GM20431 (cell line): Measurements from ENCODE around the gene ZCCHC17.

Experiments used
- in situ Hi-C: fragments of 300-500 bp; cut with MseI, MboI; formaldehyde crosslinking; loops from one replicate; pipeline ENCODE4 v1.15.0; 2020; ENCODE audit warnings: low sequenced_read_pairs; ENCODE audit not compliant: unreplicated experiment

Gene ZCCHC17

GRCh38 chr1:31302709-31303441 lies 6.0 kb downstream of the ZCCHC17 start:
- in situ Hi-C loops, result no loop called here

GRCh38 chr1:31306278-31306677 lies 9.4 kb downstream of the ZCCHC17 start:
- in situ Hi-C loops, result no loop called here

DNA sequence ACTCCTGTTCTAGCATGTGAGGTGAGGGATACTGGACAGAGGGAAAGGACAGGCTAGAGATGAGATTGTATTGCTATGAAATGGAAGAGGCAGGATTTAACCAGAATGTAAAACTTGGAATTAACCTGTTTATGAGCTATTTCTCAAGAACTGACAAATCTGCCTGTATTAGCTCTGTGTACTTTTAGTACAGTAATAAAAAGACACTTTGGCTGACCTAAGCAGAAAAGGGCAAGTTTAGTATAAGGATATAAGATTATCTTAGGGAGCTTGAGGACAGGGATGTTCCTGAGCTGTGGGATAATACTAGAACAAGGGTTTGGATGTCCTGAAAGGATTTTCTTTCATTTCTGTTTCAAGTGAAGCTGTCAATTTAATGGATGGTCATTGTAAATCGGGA lies 11.2 kb downstream of the ZCCHC17 start:
- in situ Hi-C loops, result no loop called here

DNA sequence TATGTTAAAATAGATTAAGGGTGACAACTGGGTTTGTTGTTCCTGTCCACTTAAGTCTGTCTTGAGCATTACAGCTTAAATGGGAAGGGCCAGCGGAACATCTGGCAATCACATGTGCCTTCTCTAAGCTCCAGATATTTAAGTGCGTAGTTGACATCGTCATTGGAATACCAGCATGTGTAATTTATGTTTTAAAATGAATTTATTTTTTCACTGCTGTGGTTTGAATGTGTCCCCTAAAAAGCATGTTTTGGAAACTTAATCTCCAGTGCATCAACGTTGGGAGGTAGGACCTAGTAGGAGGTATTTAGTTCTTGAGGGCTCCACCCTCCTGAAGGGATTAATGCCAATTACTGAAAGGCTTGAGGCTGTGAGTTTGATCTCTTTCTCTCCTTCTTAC lies 13.4 kb downstream of the ZCCHC17 start:
- in situ Hi-C loops, result no loop called here

GRCh38 chr1:31315902-31316301 lies 19.1 kb downstream of the ZCCHC17 start:
- in situ Hi-C loops, result no loop called here

GRCh38 chr1:31318146-31318545 lies 21.3 kb downstream of the ZCCHC17 start:
- in situ Hi-C loops, result no loop called here

- in situ Hi-C loops, result no loop called here
These were observed 27.3 kb downstream of the ZCCHC17 start for GRCh38 chr1:31324093-31324492.

GRCh38 chr1:31324992-31325391 lies 28.2 kb downstream of the ZCCHC17 start:
- in situ Hi-C loops, result no loop called here

GRCh38 chr1:31326461-31326860 lies 29.6 kb downstream of the ZCCHC17 start:
- in situ Hi-C loops, result no loop called here

DNA sequence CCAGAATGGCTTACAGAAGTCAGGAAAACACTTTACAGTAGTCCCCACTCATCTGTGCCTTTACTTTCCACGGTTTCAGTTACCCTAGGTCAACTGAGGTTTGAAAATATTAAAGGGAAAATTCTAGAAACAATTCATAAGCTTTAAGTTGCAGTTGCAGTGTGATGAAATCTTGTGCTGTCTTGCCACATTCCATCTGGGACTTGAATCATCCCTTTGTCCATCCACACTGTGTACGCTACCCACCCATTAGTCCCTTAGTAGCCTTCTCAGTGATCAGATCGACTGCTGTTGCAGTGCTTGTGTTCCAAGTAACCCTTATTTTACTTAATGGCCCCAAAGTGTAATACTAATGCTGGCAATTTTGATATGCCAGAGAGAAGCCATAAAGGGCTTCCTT lies 30.5 kb downstream of the ZCCHC17 start:
- in situ Hi-C loops, result no loop called here

GRCh38 chr1:31335007-31335406 lies 38.2 kb downstream of the ZCCHC17 start:
- in situ Hi-C loops, result no loop called here

DNA sequence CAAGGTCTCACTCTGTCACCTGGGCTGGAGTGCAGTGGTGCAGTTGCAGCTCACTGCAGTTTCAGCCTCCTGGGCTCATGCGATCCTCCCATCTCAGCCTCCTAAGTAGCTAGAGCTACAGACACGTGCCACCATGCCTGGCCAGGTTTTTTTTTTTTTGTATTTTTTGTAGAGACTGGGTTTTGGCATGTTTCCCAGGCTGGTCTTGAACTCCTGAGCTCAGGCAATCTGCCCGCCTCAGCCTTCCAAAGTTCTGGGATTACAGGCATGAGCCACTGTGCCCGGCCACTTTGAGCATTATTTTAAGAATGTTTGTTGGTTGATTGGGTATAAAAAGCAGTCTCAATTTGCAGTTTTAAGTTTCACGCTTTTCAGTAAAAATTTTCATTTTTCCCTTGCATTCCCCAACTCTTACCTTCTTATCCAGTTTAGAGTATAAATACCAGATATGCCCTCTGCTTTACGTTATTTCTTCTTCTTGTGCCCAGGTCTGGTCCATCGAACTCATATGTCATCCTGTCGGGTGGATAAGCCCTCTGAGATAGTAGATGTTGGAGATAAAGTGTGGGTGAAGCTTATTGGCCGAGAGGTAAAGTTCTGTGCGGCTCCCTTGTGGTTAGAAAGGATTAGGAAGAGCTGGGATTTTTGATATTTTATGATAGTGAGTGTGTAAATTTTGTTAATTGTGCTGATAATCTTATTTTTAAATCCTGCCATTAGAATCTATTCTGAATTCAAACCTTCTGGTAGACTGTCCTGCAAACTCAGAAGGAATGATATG lies 40.0 kb downstream of the ZCCHC17 start:
- in situ Hi-C loops, result no loop called here

DNA sequence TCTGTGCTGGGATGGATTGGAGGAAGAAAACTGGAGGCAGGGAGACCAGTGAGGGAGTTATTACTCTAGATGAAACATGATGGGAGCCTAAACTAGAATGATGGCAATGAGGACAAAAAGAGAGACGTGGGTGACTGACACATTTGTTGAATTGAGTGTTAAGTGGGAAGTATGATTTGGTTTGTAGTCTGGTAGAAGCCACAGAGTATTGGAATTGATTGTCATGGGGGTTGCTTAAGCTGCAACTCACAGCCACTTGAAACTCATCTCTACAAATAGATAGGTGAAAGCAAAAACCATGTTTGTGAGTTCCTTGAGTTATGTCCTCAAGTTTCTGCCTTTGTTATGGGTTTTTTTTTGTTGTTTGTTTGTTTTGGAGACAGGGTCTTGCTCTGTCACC lies 47.7 kb downstream of the ZCCHC17 start:
- in situ Hi-C loops, result no loop called here

- in situ Hi-C loops, result no loop called here
These were observed 48.8 kb downstream of the ZCCHC17 start for GRCh38 chr1:31345635-31346034.

DNA sequence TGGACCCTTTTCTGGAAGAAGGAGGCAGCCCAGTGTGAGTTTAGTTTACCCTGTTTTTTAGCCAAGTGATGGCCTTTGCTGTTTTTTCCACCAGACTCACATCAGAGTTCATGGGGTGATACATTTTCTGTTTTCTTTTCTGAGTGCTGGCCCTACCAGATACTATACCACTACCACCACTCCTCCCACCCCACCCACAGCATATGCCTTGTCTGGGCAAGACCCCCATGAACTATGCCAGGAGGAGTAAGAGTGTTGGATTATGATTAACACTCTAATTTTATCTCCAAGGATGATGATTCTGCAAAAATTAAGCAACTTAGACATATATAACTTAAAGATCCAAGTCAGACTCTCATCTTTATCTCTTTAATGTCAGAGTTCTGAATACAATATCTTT lies 50.0 kb downstream of the ZCCHC17 start:
- in situ Hi-C loops, result no loop called here

DNA sequence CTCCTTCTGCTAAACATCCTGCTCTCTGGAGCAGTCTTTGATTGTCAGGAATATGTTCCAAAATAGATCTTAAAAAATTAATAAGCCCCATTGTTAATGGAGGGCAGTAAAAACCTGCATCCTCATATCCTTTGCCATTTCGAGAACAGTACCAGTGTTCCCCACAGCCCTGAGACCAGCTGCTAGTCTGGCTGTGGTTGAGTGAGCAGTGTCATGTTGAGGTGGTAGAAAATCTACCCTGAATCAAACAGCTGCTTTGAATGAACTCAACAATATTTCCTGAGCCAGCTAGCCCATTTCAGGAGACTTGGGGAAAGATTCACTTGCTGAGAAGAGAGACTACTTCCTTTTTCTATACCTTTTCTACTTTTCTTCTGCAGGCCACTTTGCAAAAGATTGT lies 51.6 kb downstream of the ZCCHC17 start:
- in situ Hi-C loops, result no loop called here

- in situ Hi-C loops, result no loop called here
These were observed 57.5 kb downstream of the ZCCHC17 start for GRCh38 chr1:31354283-31354682.

DNA sequence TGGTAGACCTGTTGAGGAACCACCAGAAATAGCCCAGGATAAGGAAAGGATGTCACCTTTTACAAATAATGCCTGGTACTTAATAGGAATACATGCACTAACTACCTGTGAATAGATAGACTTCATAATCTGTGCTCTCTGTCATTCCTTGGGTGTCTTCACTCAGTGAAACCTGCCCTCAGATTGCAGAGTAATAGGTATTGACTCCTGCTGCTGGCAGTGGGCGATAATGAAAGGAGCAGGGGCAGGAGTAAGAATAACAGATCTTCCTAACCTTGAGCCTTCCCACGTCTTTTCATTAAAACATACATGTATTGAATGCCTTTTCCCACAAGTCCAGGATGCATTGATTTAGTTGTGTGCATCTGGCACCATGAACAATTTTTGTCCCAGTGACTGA lies 59.6 kb downstream of the ZCCHC17 start:
- in situ Hi-C loops, result no loop called here

GRCh38 chr1:31361607-31362006 lies 64.8 kb downstream of the ZCCHC17 start:
- in situ Hi-C loops, result no loop called here

DNA sequence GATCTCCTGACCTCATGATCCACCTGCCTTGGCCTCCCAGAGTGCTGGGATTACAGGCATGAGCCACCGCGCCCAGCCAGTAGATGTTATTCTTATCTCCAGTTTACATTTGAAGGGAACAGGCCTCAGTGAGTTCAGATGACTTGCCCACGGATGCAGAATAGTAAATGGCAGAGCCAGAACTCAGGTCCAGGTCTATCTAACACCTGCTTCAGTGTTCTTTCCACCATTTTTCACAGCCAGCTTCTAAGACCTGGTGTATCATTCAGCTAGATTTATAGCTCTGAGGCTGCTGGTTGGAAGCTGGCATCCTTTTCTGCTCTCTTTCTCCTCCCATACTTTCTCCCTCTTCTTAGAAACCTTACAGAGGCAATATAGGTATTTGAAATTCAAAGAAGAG lies 65.2 kb downstream of the ZCCHC17 start:
- in situ Hi-C loops, result no loop called here

DNA sequence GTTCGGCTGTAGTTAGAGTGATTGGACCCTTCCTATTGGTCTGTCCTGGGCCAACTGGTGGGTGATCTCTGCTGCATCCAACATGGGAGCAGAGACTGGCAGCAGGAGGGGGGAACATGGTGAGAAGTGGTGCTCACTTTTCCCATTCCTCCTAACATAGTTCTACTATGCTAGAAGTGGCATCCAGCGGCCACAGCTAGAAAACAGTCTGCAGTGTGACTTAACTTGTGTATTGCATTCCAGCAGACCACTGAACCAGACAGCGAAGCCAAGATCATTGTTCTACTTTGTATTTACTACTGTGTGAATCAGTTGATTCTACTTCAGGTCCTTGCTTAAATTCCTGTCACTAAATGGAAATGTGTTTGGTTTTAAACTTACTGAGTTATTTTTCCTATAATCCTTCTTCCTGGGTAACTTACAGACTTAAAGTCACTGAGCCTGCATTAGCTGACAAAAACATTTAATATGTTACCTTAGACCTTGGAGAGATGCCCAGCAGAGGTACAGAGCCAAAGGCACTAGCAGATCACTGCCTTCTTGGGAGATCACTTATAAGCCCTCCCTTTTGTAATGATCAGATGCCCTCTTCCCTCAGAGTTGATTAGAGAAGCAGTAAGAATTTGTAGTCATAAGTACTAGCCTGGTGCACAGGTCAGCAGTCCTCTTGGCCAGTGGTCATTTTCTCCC lies 67.9 kb downstream of the ZCCHC17 start:
- in situ Hi-C loops, result no loop called here
